ACC112 (cell line): ENCODE results near the gene MAN2C1.
"Not testable (repeated sequence)": the region's sequence is repeated elsewhere in the genome, so short reads cannot be mapped to it uniquely, and the experiment has no call there.

Experiments used
- H2AFZ ChIP-seq: fragments of 200-600 bp; sonication (generic); one replicate; pipeline ENCODE4 v1.6.0; 2017; ENCODE audit warnings: antibody characterized with exemption, low read length; ENCODE audit not compliant: unreplicated experiment
- H3K27ac ChIP-seq: fragments of 200-600 bp; sonication (generic); 2 replicates; pipeline ENCODE4 v1.5.1; 2014; ENCODE audit warnings: low read depth, mild to moderate bottlenecking, antibody characterized with exemption, low read length, moderate library complexity
- H3K27me3 ChIP-seq: fragments of 200-600 bp; sonication (generic); 2 replicates; pipeline ENCODE4 v1.6.1; 2014; ENCODE audit warnings: mild to moderate bottlenecking, antibody characterized with exemption, low read length, moderate library complexity, mixed read lengths; ENCODE audit not compliant: insufficient read depth
- H3K36me3 ChIP-seq: fragments of 200-600 bp; sonication (generic); 2 replicates; pipeline ENCODE4 v1.6.1; 2016; ENCODE audit warnings: mild to moderate bottlenecking, antibody characterized with exemption, low read length, moderate library complexity, mixed read lengths; ENCODE audit not compliant: insufficient read depth
- H3K4me1 ChIP-seq: fragments of 200-600 bp; sonication (generic); one replicate; pipeline ENCODE4 v1.6.1; 2016; ENCODE audit warnings: low read length, mixed read lengths; ENCODE audit not compliant: insufficient read depth, unreplicated experiment, control insufficient read depth
- H3K4me3 ChIP-seq: fragments of 200-600 bp; sonication (generic); 2 replicates; pipeline ENCODE4 v1.5.1; 2014; ENCODE audit warnings: mild to moderate bottlenecking, low read depth, low read length
- H3K79me2 ChIP-seq: fragments of 200-600 bp; sonication (generic); one replicate; pipeline ENCODE4 v1.6.0; 2016; ENCODE audit warnings: low read length; ENCODE audit not compliant: control insufficient read depth, unreplicated experiment, insufficient read depth

The MAN2C1 gene

GRCh38 chr15:75353604-75354003, 14.8 kb downstream of the MAN2C1 start:
- no peaks in the 10 kb centered on the region for H3K27me3 ChIP-seq
- no peaks in the 10 kb centered on the region for H3K4me1 ChIP-seq
- H3K27ac ChIP-seq: no peak overlapping the region
- no peak overlapping the region for H3K4me3 ChIP-seq
- no peaks in the 10 kb centered on the region for H3K79me2 ChIP-seq
- peaks cover 3% of the 10 kb centered on the region; the same call in 1 of the 2 replicates for H3K36me3 ChIP-seq
- H2AFZ ChIP-seq: no peak overlapping the region

- no peaks in the 10 kb centered on the region for H3K4me1 ChIP-seq
- H3K27ac ChIP-seq: no peak overlapping the region
- no peaks in the 10 kb centered on the region for H3K36me3 ChIP-seq
- no peaks in the 10 kb centered on the region for H3K79me2 ChIP-seq
- no peaks in the 10 kb centered on the region for H3K27me3 ChIP-seq
- no peak overlapping the region for H3K4me3 ChIP-seq
- H2AFZ ChIP-seq: no peak overlapping the region
Observed at GRCh38 chr15:75352186-75353080, 16.0 kb downstream of the MAN2C1 start.

DNA sequence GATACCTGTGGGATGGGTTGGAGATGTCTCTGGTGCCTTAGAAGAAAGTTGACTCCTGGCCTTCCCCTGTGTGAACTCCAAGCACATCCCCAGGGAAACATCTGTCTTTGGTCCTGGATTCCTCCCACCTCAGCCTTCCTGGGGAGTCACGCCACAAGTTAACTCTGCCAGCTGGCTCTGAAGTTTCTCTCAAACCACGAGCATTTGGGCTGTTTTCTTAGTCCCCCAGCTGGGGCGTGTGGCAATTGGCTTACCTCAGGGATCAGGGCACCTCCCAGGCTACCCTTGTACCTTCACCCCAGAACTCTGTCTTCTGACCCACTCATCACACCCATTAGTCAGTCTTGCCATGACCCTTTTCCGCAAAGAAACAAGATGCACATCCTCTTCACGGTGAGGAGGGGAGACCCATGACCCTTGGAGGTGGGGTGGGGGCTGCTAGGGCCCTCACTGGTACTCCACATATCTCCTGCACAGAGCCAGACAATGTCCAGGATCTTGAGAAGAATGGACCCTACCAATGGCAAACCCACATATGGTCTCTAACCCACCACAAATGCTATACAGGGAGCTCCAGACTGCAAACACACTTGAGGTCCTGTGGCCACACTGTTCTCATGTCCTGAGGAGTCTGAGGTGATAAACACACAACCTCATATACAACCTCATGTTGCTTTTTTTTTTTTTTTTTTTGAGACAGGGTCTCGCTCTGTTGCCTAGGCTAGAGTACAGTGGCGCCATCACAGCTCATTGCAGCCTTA, 17.6 kb downstream of the MAN2C1 start:
- Histone ChIP-seq H3K36me3 (no peaks in the 10 kb centered on the region), H3K4me1 (no peaks in the 10 kb centered on the region), H3K27me3 (no peaks in the 10 kb centered on the region), H2AFZ (no peak overlapping the region), H3K4me3 (no peak overlapping the region), H3K27ac (no peak overlapping the region), H3K79me2 (no peaks in the 10 kb centered on the region)

DNA sequence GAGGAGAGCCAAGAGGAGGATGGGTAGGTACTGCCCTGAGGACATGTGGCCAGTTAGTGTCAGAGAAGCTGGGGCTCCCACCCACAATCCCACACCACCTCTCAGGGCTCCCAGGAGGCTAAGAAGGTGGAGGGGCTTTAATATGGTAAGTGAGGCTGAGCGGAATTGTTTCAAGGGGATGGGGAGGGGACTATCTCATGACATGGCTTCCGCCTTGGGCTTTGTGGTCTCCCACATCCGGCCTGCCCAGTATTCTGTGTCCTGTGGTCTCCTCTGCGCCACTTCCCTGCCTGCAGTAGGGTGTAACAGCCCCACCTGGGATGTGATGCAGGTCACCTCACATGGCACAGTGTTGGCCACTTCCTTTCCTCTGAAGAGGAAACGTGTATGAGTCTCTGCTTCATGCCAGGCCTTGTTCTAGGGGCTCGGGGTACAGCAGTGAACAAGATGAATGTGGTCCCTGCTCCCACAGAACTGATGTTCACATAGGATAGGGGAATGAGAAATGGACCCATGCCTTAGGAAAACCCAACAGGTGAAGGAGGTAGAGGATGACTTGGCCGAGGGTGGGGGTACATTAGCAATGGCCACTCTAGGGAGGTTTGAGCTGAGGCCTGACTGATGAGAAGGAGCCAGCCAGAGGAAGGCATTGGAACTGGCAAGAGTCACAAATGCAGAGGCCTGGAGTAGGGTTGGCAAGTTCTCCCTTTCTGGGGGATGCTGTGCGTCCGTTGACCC, 18.4 kb downstream of the MAN2C1 start:
- Histone ChIP-seq H3K79me2 (no peaks in the 10 kb centered on the region), H3K4me1 (no peaks in the 10 kb centered on the region), H2AFZ (no peak overlapping the region), H3K27me3 (no peaks in the 10 kb centered on the region), H3K27ac (no peak overlapping the region), H3K36me3 (no peaks in the 10 kb centered on the region), H3K4me3 (no peak overlapping the region)

- H3K4me3 ChIP-seq, H3K4me1 ChIP-seq, H3K27ac ChIP-seq: not testable (repeated sequence)
Observed at GRCh38 chr15:75349351-75349669, 19.1 kb downstream of the MAN2C1 start.

DNA sequence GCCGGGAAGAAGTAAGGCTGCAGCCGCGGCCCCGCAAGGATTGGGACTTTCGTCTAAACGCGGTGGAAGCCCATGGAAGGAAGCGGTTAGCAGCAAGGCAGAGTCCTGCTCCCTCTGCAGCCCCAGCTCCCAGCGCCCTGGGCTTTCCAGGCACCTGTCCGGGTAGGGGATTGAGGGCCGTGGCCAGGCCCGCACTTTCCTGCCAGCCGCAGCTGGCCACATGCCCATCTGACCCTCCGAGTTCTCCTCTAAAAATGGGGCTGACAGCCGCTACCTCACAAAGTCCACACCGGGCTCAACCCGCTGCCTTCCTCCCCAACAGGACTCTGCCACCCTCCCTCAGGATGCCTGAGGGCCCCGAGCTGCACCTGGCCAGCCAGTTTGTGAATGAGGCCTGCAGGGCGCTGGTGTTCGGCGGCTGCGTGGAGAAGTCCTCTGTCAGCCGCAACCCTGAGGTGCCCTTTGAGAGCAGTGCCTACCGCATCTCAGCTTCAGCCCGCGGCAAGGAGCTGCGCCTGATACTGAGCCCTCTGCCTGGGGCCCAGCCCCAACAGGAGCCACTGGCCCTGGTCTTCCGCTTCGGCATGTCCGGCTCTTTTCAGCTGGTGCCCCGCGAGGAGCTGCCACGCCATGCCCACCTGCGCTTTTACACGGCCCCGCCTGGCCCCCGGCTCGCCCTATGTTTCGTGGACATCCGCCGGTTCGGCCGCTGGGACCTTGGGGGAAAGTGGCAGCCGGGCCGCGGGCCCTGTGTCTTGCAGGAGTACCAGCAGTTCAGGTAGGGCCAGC, 19.7 kb downstream of the MAN2C1 start:
- Histone ChIP-seq H3K4me1 (no peaks in the 10 kb centered on the region), H3K4me3 (peak overlapping the region; percentile 86), H3K27ac (no peak overlapping the region), H3K27me3 (no peaks in the 10 kb centered on the region), H3K79me2 (no peaks in the 10 kb centered on the region), H2AFZ (peak overlapping the region; percentile 58), H3K36me3 (no peaks in the 10 kb centered on the region)

More at GRCh38 chr15:75349351-75349669, 19.1 kb downstream of the MAN2C1 start:
- H3K79me2 ChIP-seq, H3K36me3 ChIP-seq, H3K27me3 ChIP-seq, H2AFZ ChIP-seq: not testable (repeated sequence)

DNA sequence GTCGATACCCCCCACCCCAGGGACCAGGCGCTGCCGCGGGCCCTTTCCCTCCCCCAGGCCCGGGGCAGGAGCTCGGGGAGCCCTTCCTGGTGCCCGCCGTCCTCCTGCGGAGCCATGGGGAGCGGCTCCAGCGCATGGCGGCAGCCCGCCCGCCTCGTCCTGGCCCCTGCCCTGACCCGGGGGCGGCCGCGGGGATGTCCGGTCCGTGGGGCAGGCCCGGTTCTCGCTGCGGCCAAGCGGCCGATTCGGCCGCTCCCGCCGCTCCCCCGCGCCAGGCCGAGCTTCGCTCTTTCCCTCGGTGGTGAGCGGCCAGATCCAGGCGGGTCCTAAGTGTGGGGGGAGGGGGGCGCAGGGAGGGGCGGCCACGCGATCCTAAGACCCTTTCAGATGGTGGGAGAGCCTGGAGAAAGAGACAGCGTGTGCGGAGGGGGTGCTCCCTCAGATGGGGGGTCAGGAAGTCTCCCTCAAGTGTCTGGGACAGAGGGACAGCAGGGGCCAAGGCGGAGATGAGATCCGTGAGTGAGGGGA, 20.3 kb downstream of the MAN2C1 start:
- no peaks in the 10 kb centered on the region for H3K27me3 ChIP-seq
- H3K36me3 ChIP-seq: no peaks in the 10 kb centered on the region
- peak overlapping the region; percentile 58 for H2AFZ ChIP-seq
- H3K4me3 ChIP-seq: peak overlapping the region; percentile 86
- no peaks in the 10 kb centered on the region for H3K79me2 ChIP-seq
- H3K4me1 ChIP-seq: no peaks in the 10 kb centered on the region
- H3K27ac ChIP-seq: no peak overlapping the region

GRCh38 chr15:75347222-75348033, 21.0 kb downstream of the MAN2C1 start:
- no peaks in the 10 kb centered on the region for H3K36me3 ChIP-seq
- peak overlapping the region; percentile 86 for H3K4me3 ChIP-seq
- H3K4me1 ChIP-seq: no peaks in the 10 kb centered on the region
- no peaks in the 10 kb centered on the region for H3K27me3 ChIP-seq
- peak overlapping the region; percentile 20 for H2AFZ ChIP-seq
- H3K27ac ChIP-seq: no peak overlapping the region
- H3K79me2 ChIP-seq: no peaks in the 10 kb centered on the region

DNA sequence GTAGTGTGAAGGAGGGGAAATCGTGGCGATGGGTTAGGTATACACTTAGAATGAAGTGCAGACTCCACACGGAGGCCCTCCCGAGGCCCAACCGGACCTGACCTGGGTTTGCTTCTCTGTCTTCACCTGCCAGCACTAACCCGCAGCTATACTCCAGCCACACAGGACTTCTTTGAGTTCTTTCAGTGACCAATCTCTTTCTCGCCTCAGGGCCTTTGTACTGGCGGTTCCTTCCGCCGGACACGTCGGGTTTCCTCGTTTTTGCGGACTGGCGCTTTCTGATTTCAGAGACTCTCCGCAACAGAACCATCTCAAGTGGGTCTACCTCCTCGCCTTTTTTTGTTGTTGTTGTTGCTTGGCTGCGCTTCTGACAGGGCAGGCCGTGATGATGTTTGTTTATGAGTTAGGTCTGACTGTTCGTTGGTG, 21.6 kb downstream of the MAN2C1 start, which contains the start of gene NEIL1:
TSS of gene NEIL1 (plus strand) at position 244 of the 426 bp plus-strand sequence. CDS start 1,867 bp downstream, outside the sequence.
- Histone ChIP-seq H3K4me1 (no peaks in the 10 kb centered on the region), H3K79me2 (no peaks in the 10 kb centered on the region), H3K27me3 (no peaks in the 10 kb centered on the region), H3K27ac (no peak within 1 kb of the TSS), H2AFZ (peak within 1 kb of the TSS; percentile 20), H3K4me3 (peak within 1 kb of the TSS; percentile 86), H3K36me3 (no peaks in the 10 kb centered on the region)
